Left lung (tissue), 10 donors: ENCODE data around the gene FAM229B. TPM values are rescaled to one million over a fixed set of nuclear protein-coding genes. Genes with fewer than 3 reads are reported as not detected.

Experiments
- ATAC-seq: fragments of 200-7000 bp; cut with Tn5 transposase; one replicate; pipeline ENCODE4 v1.9.1; 2020; ENCODE audit warnings: moderate library complexity
- DNase-seq, 4 donors: peaks; one replicate each; pipeline ENCODE4 v3.0.0-alpha.2; 2013 to 2020
- H3K27ac ChIP-seq, 2 donors: fragments of 200-600 bp; sonication (generic) in 1 of 2; one replicate each; pipeline versions ENCODE4 v1.5.0 to v1.8.0; 2020 to 2021
- H3K27me3 ChIP-seq, 2 donors: fragments of 200-600 bp; sonication (generic) in 1 of 2; one replicate each; pipeline versions ENCODE4 v1.5.0 to v1.8.0; 2020 to 2021
- H3K36me3 ChIP-seq, 2 donors: fragments of 200-600 bp; sonication (generic) in 1 of 2; one replicate each; pipeline versions ENCODE4 v1.5.0 to v1.8.0; 2020 to 2021
- H3K4me1 ChIP-seq, 2 donors: fragments of 200-600 bp; one replicate each; pipeline ENCODE4 v1.8.0; 2021
- H3K4me3 ChIP-seq, 2 donors: fragments of 200-600 bp; sonication (generic) in 1 of 2; one replicate each; pipeline versions ENCODE4 v1.5.0 to v1.8.0; 2020 to 2021; ENCODE audit warnings: mild to moderate bottlenecking in 1 of 2
- H3K9me3 ChIP-seq, 2 donors: fragments of 200-600 bp; sonication (generic) in 1 of 2; one replicate each; pipeline versions ENCODE4 v1.5.0 to v1.8.0; 2020 to 2021
- CTCF ChIP-seq, 2 donors: fragments of 200-600 bp; sonication (generic) in 1 of 2; IDR thresholded peaks; one replicate each; pipeline versions ENCODE4 v1.5.0 to v1.8.0; 2021; ENCODE audit warnings: antibody characterized with exemption in 2 of 2
- intact Hi-C, 2 donors: fragments of 100-400 bp; cut with DNase I; formaldehyde crosslinking; loops; one replicate each; pipeline versions ENCODE4 v1.11.2 to v1.14.2; 2022
- polyA plus RNA-seq, 6 donors: library from polyadenylated mRNA; unstranded; fragments of 120-200 nt; gene quantifications; one replicate each; pipeline ENCODE4 v1.2.1, GENCODE V29; 2013; ENCODE audit not compliant: insufficient read length in 6 of 6
- total RNA-seq, 2 donors: library from RNA; stranded (reverse); fragmentation: NEBNext Ultra II Directional; extraction: Animal tissue kit (Norgen Biotek cat#: 25700); gene quantifications; one replicate each; pipeline ENCODE4 v1.2.1, GENCODE V29; 2021
- donor health status: DM: no; HTN: yes; CAD: no.
- donor health status: DM: no; HTN: no; CAD: no.

FAM229B gene
- total and polyA plus RNA-seq, 8 donors = 15.3 to 36.5 (median 33.8) TPM

GRCh38 chr6:112113431-112113830 is 26.0 kb downstream of the FAM229B start:
- DNase-seq = peak in 2 of 4 donors; percentile 54 to 57
- intact Hi-C loops = no loop called here
- no peaks in the 10 kb centered on the region for H3K9me3 ChIP-seq
- H3K27ac ChIP-seq = no peak overlapping the region
- no peak for ATAC-seq
- H3K27me3 ChIP-seq = no peaks in the 10 kb centered on the region
- no peak for TF ChIP-seq CTCF (IDR thresholded peaks at IDR 0.05)
- no peaks in the 10 kb centered on the region for H3K4me1 ChIP-seq
- H3K4me3 ChIP-seq = no peak overlapping the region
- H3K36me3 ChIP-seq = peaks cover 0 to 5% of the 10 kb centered on the region in 2 donors

DNA sequence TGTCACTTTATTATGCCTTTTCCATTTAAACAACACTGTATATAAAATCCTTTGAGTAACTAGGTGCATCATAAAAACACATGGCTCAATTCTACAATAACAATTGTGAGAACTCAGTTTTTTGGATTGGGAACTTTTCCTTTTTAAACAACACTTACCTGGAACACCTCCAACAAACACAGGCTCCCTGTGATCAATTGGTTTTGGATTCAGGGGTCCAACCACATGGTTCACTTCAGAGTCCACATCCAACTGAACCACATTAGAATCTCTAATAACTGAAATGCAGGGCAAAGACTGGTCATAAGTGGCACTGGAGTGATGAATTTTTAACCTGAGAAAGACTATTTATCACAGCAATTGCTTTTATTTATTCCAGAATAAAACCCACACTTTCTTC is 26.5 kb downstream of the FAM229B start:
- Histone ChIP-seq H3K36me3 (peaks cover 0 to 5% of the 10 kb centered on the region in 2 donors), H3K27ac (no peak overlapping the region), H3K4me1 (no peaks in the 10 kb centered on the region), H3K27me3 (no peaks in the 10 kb centered on the region), H3K4me3 (no peak overlapping the region), H3K9me3 (no peaks in the 10 kb centered on the region)
- intact Hi-C loops = no loop called here
- ATAC-seq = no peak
- no peak for DNase-seq
- no peak for TF ChIP-seq CTCF (IDR thresholded peaks at IDR 0.05)

DNA sequence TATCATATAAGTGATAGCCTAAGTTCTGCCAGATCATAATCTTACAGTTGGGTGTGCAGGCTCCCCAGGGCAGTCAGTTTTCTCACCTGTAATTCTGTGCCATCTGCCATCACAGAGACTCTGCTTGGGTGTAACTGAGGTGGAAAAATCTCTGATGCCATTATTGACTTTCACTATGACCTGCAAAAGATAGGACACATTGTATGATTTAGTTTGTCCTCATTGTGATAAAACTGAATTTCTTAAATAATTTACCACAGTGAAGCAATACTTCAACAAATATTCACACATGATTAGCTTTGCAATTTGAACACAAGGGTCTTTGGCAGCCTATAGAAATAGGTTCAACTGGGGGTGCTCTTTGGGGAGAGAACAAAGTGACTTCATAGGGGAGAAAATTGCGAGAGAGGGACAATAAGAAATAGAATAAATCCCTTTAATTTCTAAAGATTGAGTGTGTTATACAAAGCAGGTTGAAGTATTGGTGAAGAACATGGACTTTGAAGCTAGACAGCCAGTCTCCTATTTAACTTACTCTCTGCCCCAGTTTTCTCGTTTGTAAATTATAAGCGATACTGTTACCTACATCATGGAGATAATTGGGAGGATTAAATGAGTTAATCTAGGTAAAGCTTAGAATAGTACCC is 27.3 kb downstream of the FAM229B start:
- H3K27me3 ChIP-seq = no peaks in the 10 kb centered on the region
- H3K4me1 ChIP-seq = no peaks in the 10 kb centered on the region
- H3K27ac ChIP-seq = no peak overlapping the region
- intact Hi-C loops = no loop called here
- ATAC-seq = no peak
- H3K36me3 ChIP-seq = peaks cover 0 to 12% of the 10 kb centered on the region in 2 donors
- no peak for TF ChIP-seq CTCF (IDR thresholded peaks at IDR 0.05)
- no peaks in the 10 kb centered on the region for H3K9me3 ChIP-seq
- DNase-seq = no peak
- H3K4me3 ChIP-seq = no peak overlapping the region

DNA sequence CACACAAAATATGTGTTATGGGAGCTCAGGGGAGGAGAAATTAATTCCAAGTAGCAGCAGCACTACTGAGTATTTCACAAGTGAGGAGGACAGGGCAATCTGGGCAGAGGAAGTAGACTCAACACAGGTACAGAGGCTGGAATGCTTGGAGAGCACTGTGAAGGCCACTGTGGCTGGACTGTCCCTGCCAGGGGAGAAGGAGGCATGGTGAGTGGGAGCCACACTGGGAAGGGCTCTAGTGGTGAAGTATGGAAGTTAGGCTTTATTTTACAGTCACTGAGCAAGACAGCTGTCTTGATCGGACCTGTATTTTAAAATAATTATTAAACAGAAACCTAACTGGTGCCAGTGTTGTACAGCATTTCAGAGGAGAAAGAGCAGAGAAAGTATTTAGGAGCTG is 28.8 kb downstream of the FAM229B start:
- no peaks in the 10 kb centered on the region for H3K4me1 ChIP-seq
- DNase-seq = no peak
- peaks cover 0 to 12% of the 10 kb centered on the region in 2 donors for H3K36me3 ChIP-seq
- H3K4me3 ChIP-seq = no peak overlapping the region
- H3K27ac ChIP-seq = no peak overlapping the region
- no peak for TF ChIP-seq CTCF (IDR thresholded peaks at IDR 0.05)
- H3K9me3 ChIP-seq = no peaks in the 10 kb centered on the region
- ATAC-seq = no peak
- H3K27me3 ChIP-seq = no peaks in the 10 kb centered on the region
- intact Hi-C loops = no loop called here

DNA sequence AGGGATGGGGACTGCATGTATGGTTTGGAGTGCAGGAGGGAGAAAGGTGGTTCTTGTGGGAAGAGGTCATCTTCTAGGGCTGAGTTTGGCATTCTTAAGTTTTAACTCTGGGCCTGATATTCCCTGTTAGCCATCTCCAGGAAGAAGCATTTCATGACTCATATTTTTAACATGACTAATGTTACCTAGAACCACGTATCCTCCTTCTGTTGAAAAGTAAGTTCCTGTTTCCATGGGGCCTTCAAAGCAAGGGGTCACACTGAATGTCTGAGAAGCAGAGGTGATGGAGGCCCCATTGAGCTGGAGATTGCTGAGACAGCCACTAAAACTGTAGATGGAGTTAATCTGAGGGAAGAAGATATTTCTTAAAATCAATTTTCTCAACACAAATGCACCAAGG is 30.2 kb downstream of the FAM229B start:
- Histone ChIP-seq H3K27me3 (no peaks in the 10 kb centered on the region), H3K4me1 (no peaks in the 10 kb centered on the region), H3K36me3 (peaks cover 0 to 15% of the 10 kb centered on the region in 2 donors), H3K4me3 (no peak overlapping the region), H3K9me3 (no peaks in the 10 kb centered on the region), H3K27ac (no peak overlapping the region)
- no peak for ATAC-seq
- no peak for TF ChIP-seq CTCF (IDR thresholded peaks at IDR 0.05)
- DNase-seq = no peak
- intact Hi-C loops = no loop called here
